GM12874 (cell line): ENCODE measurements around the gene SLFN11.

Experiments used
- CTCF ChIP-seq: IDR thresholded peaks from 2 replicates; pipeline ENCODE4 v1.5.1; 2011; ENCODE audit warnings: low read depth, mild to moderate bottlenecking, control low read depth, low read length, moderate library complexity; ENCODE audit not compliant: insufficient read depth

Gene SLFN11

GRCh38 chr17:35322749-35323148, 50.7 kb downstream of the SLFN11 start:
- no peak for TF ChIP-seq CTCF

GRCh38 chr17:35315971-35316370, 57.5 kb downstream of the SLFN11 start:
- no peak for TF ChIP-seq CTCF

- no peak for TF ChIP-seq CTCF
Measured at GRCh38 chr17:35315283-35315682, 58.1 kb downstream of the SLFN11 start.

- no peak for TF ChIP-seq CTCF
Measured at GRCh38 chr17:35314415-35315216, 58.8 kb downstream of the SLFN11 start.

- TF ChIP-seq CTCF: no peak
Measured at GRCh38 chr17:35313875-35314409, 59.5 kb downstream of the SLFN11 start.

GRCh38 chr17:35312790-35313711, 60.4 kb downstream of the SLFN11 start:
- peak; percentile 72 for TF ChIP-seq CTCF

- TF ChIP-seq CTCF: no peak
Measured at GRCh38 chr17:35312346-35312745, 61.1 kb downstream of the SLFN11 start.
